ENCODE measurements around the gene RPL29. TPM values are rescaled to one million over a fixed set of nuclear protein-coding genes. Genes with fewer than 3 reads are reported as not detected.

Gene RPL29
- total RNA-seq, 1 donor from 2014 or later = 1,690 TPM

GRCh38 chr3:52030714-52031310, 35.1 kb upstream of the RPL29 start:
- no peak for DNase-seq (ENCODE audit: extremely low spot score, unreplicated experiment)
- no peaks in the 10 kb centered on the region for H3K9me3 Mint-ChIP-seq
- H3K27me3 Mint-ChIP-seq = no peaks in the 10 kb centered on the region
- H3K27ac Mint-ChIP-seq = no peak overlapping the region
- H3K4me1 Mint-ChIP-seq (ENCODE audit: unreplicated experiment) = peaks cover 10% of the 10 kb centered on the region
- no peak overlapping the region for H3K4me3 Mint-ChIP-seq
- no peaks in the 10 kb centered on the region for H3K36me3 Mint-ChIP-seq
- TF ChIP-seq, protein P1, sequence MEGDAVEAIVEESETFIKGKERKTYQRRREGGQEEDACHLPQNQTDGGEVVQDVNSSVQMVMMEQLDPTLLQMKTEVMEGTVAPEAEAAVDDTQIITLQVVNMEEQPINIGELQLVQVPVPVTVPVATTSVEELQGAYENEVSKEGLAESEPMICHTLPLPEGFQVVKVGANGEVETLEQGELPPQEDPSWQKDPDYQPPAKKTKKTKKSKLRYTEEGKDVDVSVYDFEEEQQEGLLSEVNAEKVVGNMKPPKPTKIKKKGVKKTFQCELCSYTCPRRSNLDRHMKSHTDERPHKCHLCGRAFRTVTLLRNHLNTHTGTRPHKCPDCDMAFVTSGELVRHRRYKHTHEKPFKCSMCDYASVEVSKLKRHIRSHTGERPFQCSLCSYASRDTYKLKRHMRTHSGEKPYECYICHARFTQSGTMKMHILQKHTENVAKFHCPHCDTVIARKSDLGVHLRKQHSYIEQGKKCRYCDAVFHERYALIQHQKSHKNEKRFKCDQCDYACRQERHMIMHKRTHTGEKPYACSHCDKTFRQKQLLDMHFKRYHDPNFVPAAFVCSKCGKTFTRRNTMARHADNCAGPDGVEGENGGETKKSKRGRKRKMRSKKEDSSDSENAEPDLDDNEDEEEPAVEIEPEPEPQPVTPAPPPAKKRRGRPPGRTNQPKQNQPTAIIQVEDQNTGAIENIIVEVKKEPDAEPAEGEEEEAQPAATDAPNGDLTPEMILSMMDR (conservative IDR thresholded peaks at IDR 0.05) = no peak

DNA sequence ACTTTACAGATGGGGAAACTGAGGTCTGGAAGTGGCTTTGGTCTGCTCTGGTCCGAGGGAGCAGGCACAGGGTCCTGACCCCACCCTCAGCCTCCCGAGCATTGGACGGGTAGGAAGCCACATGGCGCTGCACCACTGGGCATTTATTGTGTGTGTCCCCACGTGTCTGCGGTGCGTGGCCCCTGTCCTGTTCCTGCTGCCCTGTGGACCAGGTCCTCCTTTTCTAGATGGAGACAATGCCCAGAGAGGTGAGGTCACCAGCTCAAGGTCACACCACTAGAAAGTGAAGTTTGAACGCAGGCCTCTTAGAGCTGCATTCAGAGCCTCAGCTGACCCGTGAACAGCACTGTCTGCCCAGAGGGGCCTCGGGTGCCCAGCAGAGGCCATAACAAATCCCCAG, 33.8 kb upstream of the RPL29 start:
- DNase-seq (ENCODE audit: extremely low spot score, unreplicated experiment) = no peak
- Mint-ChIP-seq H3K36me3 (no peaks in the 10 kb centered on the region), H3K4me1 (ENCODE audit: unreplicated experiment) (peaks cover 17% of the 10 kb centered on the region), H3K27me3 (no peaks in the 10 kb centered on the region), H3K4me3 (no peak overlapping the region), H3K9me3 (no peaks in the 10 kb centered on the region), H3K27ac (no peak overlapping the region)
- TF ChIP-seq, protein P1 (conservative IDR thresholded peaks at IDR 0.05) = no peak

DNA sequence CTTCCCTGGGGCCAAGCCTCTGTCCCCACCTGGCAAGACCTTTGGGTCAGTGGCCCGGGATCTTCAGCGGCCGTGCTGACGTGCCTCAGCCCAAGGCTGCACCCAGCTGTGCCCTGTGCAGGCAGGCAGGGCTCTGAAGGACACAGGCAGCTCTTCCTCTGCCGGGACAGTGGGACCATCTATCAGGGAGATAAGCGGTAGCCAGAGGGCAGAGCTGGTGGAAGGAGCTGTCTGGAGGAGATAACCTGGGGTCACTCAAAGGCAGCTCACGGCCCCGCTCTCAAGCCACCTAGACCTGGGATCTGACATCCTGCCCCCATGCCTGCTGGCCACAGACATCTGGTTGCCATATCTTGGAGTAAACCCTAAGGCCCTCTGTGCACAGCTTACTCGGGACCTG, 33.4 kb upstream of the RPL29 start:
- Mint-ChIP-seq H3K27ac (no peak overlapping the region), H3K4me1 (ENCODE audit: unreplicated experiment) (peaks cover 22% of the 10 kb centered on the region), H3K27me3 (no peaks in the 10 kb centered on the region), H3K9me3 (no peaks in the 10 kb centered on the region), H3K4me3 (no peak overlapping the region), H3K36me3 (no peaks in the 10 kb centered on the region)
- TF ChIP-seq, protein P1 (conservative IDR thresholded peaks at IDR 0.05) = no peak
- no peak for DNase-seq (ENCODE audit: extremely low spot score, unreplicated experiment)

DNA sequence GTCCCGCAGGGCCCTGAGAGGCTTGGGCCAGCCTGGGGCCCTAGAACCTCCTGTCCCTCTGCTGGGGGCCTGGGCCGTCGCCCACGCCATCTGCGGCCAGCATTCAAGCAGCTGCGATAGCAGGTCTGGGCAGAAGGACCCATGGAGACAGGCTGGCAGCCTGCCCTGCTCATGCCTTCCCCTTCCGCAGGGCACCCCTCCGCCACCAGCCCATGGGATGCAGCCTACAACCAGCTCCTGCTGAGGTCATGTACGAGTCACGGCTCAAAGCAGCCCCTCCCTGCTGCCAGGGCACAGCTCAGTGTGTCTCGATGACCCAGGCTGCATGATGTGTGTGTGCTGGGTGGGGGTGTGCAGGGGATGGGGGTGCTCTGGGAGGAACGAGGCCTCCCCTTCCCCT, 32.9 kb upstream of the RPL29 start:
- TF ChIP-seq, protein P1 (conservative IDR thresholded peaks at IDR 0.05) = no peak
- no peaks in the 10 kb centered on the region for H3K36me3 Mint-ChIP-seq
- H3K4me1 Mint-ChIP-seq (ENCODE audit: unreplicated experiment) = peaks cover 23% of the 10 kb centered on the region

GRCh38 chr3:52026041-52026440, 30.3 kb upstream of the RPL29 start:
- H3K9me3 Mint-ChIP-seq = no peaks in the 10 kb centered on the region
- DNase-seq (ENCODE audit: extremely low spot score, unreplicated experiment) = no peak
- H3K27ac Mint-ChIP-seq = no peak overlapping the region
- peaks cover 43% of the 10 kb centered on the region for H3K4me1 Mint-ChIP-seq (ENCODE audit: unreplicated experiment)
- TF ChIP-seq, protein P1 (conservative IDR thresholded peaks at IDR 0.05) = no peak
- no peaks in the 10 kb centered on the region for H3K27me3 Mint-ChIP-seq
- H3K36me3 Mint-ChIP-seq = no peaks in the 10 kb centered on the region
- H3K4me3 Mint-ChIP-seq = no peak overlapping the region

More for the DNA sequence above, 32.9 kb upstream of the RPL29 start:
- Mint-ChIP-seq H3K4me3 (no peak overlapping the region), H3K27me3 (no peaks in the 10 kb centered on the region), H3K27ac (no peak overlapping the region), H3K9me3 (no peaks in the 10 kb centered on the region)
- DNase-seq (ENCODE audit: extremely low spot score, unreplicated experiment) = no peak

DNA sequence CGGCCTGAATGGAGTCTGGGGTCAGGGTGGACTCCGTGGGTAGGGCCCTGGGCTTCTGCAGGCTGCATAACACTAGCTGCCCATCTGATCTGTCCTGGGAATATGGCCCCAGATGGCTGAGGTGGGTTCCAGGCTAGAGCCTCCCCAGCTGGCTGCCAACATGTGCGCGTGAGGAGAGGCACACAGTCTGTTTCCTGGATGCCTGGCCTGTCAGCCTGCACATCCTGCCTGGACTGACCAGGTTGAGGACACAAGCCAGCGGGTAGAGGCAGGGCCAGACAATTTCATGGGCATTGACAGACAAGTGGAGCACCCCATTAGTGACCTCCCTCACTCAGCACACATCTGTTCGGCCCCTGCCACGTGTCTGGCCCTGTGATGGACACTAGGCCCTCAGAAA, 29.8 kb upstream of the RPL29 start:
- Mint-ChIP-seq H3K4me3 (no peak overlapping the region), H3K4me1 (ENCODE audit: unreplicated experiment) (peaks cover 43% of the 10 kb centered on the region), H3K9me3 (no peaks in the 10 kb centered on the region), H3K27ac (no peak overlapping the region), H3K36me3 (no peaks in the 10 kb centered on the region), H3K27me3 (no peaks in the 10 kb centered on the region)
- TF ChIP-seq, protein P1 (conservative IDR thresholded peaks at IDR 0.05) = no peak
- DNase-seq (ENCODE audit: extremely low spot score, unreplicated experiment) = no peak

Data from type B pancreatic cell (in vitro differentiated cells).